Measurements from ENCODE around the gene NADK2. TPM values are rescaled to one million over a fixed set of nuclear protein-coding genes. Genes with fewer than 3 reads are reported as not detected.

The NADK2 gene
- total and polyA plus RNA-seq, 2 donors from 2014 or later = 15.4 to 27.9 TPM

DNA sequence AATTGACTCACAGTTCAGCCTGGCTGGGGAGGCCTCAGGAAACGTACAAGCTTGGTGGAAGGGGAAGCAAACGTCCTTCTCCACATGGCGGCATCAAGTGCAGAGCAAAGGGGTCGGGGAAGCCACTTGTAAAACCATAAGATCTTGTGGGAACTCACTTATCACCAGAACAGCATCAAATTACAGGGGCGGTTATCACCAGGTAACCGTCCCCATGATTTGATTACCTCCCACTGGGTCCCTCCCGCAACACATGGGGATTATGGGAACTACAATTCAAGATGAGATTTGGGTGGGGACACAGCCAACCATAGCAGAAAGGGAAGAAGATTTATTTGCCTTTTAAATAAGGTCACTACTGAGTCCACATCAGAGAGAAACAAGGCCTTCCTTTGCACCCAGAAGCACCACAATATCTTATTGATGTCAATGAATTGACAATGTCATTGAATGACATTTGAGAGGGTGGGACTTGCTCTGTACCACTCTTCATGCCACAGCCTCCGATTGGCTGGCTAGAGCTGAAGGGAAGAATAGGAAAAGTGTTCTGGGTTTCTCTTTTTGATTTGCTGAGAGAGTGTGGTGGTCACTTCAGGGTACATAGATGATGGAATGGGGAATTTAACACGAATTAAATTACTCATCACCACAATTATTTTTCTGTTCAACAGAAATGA is 78.8 kb downstream of the NADK2 start:
- TF ChIP-seq, protein P1, sequence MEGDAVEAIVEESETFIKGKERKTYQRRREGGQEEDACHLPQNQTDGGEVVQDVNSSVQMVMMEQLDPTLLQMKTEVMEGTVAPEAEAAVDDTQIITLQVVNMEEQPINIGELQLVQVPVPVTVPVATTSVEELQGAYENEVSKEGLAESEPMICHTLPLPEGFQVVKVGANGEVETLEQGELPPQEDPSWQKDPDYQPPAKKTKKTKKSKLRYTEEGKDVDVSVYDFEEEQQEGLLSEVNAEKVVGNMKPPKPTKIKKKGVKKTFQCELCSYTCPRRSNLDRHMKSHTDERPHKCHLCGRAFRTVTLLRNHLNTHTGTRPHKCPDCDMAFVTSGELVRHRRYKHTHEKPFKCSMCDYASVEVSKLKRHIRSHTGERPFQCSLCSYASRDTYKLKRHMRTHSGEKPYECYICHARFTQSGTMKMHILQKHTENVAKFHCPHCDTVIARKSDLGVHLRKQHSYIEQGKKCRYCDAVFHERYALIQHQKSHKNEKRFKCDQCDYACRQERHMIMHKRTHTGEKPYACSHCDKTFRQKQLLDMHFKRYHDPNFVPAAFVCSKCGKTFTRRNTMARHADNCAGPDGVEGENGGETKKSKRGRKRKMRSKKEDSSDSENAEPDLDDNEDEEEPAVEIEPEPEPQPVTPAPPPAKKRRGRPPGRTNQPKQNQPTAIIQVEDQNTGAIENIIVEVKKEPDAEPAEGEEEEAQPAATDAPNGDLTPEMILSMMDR (IDR thresholded peaks at IDR 0.05; ENCODE audit: borderline replicate concordance, extremely low read depth, insufficient read depth) = no peak
- Histone ChIP-seq H3K9ac (ENCODE audit: low read length in 3 of 3) (no peak overlapping the region), H3K4me1 (ENCODE audit: control insufficient read depth in 2 of 3, insufficient read depth in 2 of 3, low read depth in 1 of 3, low read length in 3 of 3) (no peaks in the 10 kb centered on the region), H3K4me3 (ENCODE audit: low read length in 3 of 3) (no peak overlapping the region), H3K27ac (ENCODE audit: low read depth in 2 of 2, low read length in 2 of 2) (no peak overlapping the region), H3K36me3 (ENCODE audit: control insufficient read depth in 2 of 3, insufficient read depth in 3 of 3, low read length in 3 of 3) (peaks cover 3 to 23% (median 20%) of the 10 kb centered on the region in 3 donors), H3K9me3 (ENCODE audit: control insufficient read depth in 2 of 3, insufficient read depth in 1 of 3, low read length in 3 of 3) (no peaks in the 10 kb centered on the region), H3K27me3 (ENCODE audit: control insufficient read depth, insufficient read depth, low read length) (no peaks in the 10 kb centered on the region)
- FAIRE-seq (no peak), DNase-seq (no peak)
- intact Hi-C loops (cut with DNase I) = no loop called here

DNA sequence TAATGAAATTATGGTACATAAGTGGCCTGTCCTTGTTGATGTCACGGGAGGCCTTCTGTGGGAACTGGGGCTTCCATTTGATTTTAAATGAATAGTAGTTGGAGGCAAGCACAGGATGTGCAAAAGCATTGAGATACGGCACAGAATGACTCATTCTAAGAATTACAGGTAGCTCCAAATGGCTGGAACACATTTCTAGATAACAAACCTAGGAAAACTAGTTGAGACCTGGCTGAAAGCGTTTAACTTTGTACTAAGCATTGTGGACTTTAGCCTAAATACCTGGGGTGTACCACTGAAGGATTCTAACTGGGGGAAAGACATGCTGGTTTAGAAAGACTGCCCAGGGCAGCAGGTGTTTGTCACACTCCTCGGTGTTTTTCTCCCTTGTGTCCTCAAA is 80.4 kb downstream of the NADK2 start:
- intact Hi-C loops (cut with DNase I) = no loop called here
- no peaks in the 10 kb centered on the region for H3K27me3 ChIP-seq (ENCODE audit: control insufficient read depth, insufficient read depth, low read length)
- no peaks in the 10 kb centered on the region for H3K4me1 ChIP-seq (ENCODE audit: control insufficient read depth in 2 of 3, insufficient read depth in 2 of 3, low read depth in 1 of 3, low read length in 3 of 3)
- DNase-seq (no peak), FAIRE-seq (no peak)
- no peak overlapping the region for H3K9ac ChIP-seq (ENCODE audit: low read length in 3 of 3)
- H3K4me3 ChIP-seq (ENCODE audit: low read length in 3 of 3) = no peak overlapping the region
- H3K9me3 ChIP-seq (ENCODE audit: control insufficient read depth in 2 of 3, insufficient read depth in 1 of 3, low read length in 3 of 3) = no peaks in the 10 kb centered on the region
- H3K27ac ChIP-seq (ENCODE audit: low read depth in 2 of 2, low read length in 2 of 2) = no peak overlapping the region
- H3K36me3 ChIP-seq (ENCODE audit: control insufficient read depth in 2 of 3, insufficient read depth in 3 of 3, low read length in 3 of 3) = peaks cover 6 to 18% (median 14%) of the 10 kb centered on the region in 3 donors
- TF ChIP-seq, protein P1 (IDR thresholded peaks at IDR 0.05; ENCODE audit: borderline replicate concordance, extremely low read depth, insufficient read depth) = no peak

DNA sequence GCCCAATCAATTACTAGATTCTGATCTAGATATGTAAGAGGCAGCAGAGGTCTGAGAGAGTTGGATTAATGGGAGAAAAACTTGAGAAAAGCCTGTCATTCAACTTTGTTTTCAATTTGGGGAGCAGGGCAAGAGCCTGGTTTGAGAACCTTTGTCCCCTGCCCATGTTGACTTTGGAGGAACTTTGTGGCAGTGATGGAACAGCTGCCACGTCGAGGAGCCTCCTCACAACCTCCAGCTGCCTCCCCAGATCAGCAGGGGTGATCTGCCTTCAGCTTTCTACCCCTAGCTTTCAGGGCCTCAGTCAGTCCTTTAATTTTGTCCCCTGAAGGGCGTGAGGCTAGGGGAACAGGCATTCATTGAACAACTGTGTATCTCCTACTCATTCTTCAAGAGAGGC is 81.1 kb downstream of the NADK2 start:
- intact Hi-C loops (cut with DNase I) = no loop called here
- Histone ChIP-seq H3K9me3 (ENCODE audit: control insufficient read depth in 2 of 3, insufficient read depth in 1 of 3, low read length in 3 of 3) (no peaks in the 10 kb centered on the region), H3K4me1 (ENCODE audit: control insufficient read depth in 2 of 3, insufficient read depth in 2 of 3, low read depth in 1 of 3, low read length in 3 of 3) (no peaks in the 10 kb centered on the region), H3K27ac (ENCODE audit: low read depth in 2 of 2, low read length in 2 of 2) (no peak overlapping the region), H3K4me3 (ENCODE audit: low read length in 3 of 3) (no peak overlapping the region), H3K36me3 (ENCODE audit: control insufficient read depth in 2 of 3, insufficient read depth in 3 of 3, low read length in 3 of 3) (peaks cover 6 to 16% (median 14%) of the 10 kb centered on the region in 3 donors), H3K9ac (ENCODE audit: low read length in 3 of 3) (no peak overlapping the region), H3K27me3 (ENCODE audit: control insufficient read depth, insufficient read depth, low read length) (no peaks in the 10 kb centered on the region)
- DNase-seq (no peak), FAIRE-seq (no peak)
- TF ChIP-seq, protein P1 (IDR thresholded peaks at IDR 0.05; ENCODE audit: borderline replicate concordance, extremely low read depth, insufficient read depth) = no peak
